Heart right ventricle (tissue), 16 donors: Measurements from ENCODE around the gene SLA2. TPM values are rescaled to one million over a fixed set of nuclear protein-coding genes. Genes with fewer than 3 reads are reported as not detected.

Source experiments
- ATAC-seq, 8 donors: fragments of 200-7000 bp; cut with Tn5 transposase; one replicate each; pipeline ENCODE4 v1.9.1; 2020; ENCODE audit warnings: mild to moderate bottlenecking in 8 of 8, moderate library complexity in 8 of 8, moderate number of reproducible peaks in 1 of 8
- DNase-seq, 2 donors: peaks; one replicate each; pipeline ENCODE4 v3.0.0-alpha.2; 2020
- H3K27ac ChIP-seq, 10 donors: fragments of 200-600 bp; sonication (generic) in 2 of 10; one replicate each; pipeline versions ENCODE4 v1.5.0 to v1.8.0; 2020 to 2022; ENCODE audit warnings: mild to moderate bottlenecking in 3 of 10
- H3K27me3 ChIP-seq, 7 donors: fragments of 200-600 bp; one replicate each; pipeline ENCODE4 v1.8.0; 2021 to 2022; ENCODE audit warnings: mild to moderate bottlenecking in 2 of 7
- H3K36me3 ChIP-seq, 9 donors: fragments of 200-600 bp; sonication (generic) in 1 of 9; one replicate each; pipeline versions ENCODE4 v1.5.0 to v1.8.0; 2020 to 2022; ENCODE audit warnings: mild to moderate bottlenecking in 2 of 9
- H3K4me1 ChIP-seq, 9 donors: fragments of 200-600 bp; sonication (generic) in 1 of 9; one replicate each; pipeline versions ENCODE4 v1.5.0 to v1.8.0; 2020 to 2022; ENCODE audit warnings: mild to moderate bottlenecking in 4 of 9
- H3K4me3 ChIP-seq, 10 donors: fragments of 200-600 bp; sonication (generic) in 2 of 10; one replicate each; pipeline versions ENCODE4 v1.5.0 to v1.8.0; 2020 to 2022; ENCODE audit warnings: mild to moderate bottlenecking in 7 of 10, moderate library complexity in 2 of 10
- H3K9me3 ChIP-seq, 11 donors: fragments of 200-600 bp in 10 of 11; sonication (generic) in 2 of 11; one replicate each; pipeline versions ENCODE4 v1.5.0 to v1.8.0; 2013 to 2022; ENCODE audit warnings: mild to moderate bottlenecking in 2 of 11, control low read depth in 1 of 11, moderate library complexity in 1 of 11
- CTCF ChIP-seq, 9 donors: fragments of 200-600 bp; sonication (generic) in 2 of 9; IDR thresholded peaks; one replicate each; pipeline versions ENCODE4 v1.5.0 to v1.8.0; 2021 to 2022; ENCODE audit warnings: antibody characterized with exemption in 9 of 9, mild to moderate bottlenecking in 5 of 9, moderate library complexity in 1 of 9
- WGBS, 2 donors: extraction: QIAGEN DNeasy Blood & Tissue Kit; methylation state at CpG; one replicate each; pipeline ENCODE4 v1.1.7; 2013; ENCODE audit warnings: inconsistent platforms in 1 of 2; 5-methylcytosine and 5-hydroxymethylcytosine counted together
- intact Hi-C, 10 donors: fragments of 100-400 bp; cut with DNase I; formaldehyde crosslinking; loops; one replicate each; pipeline versions ENCODE4 v1.11.1 to v1.14.2; 2022
- polyA plus RNA-seq, 2 donors: library from polyadenylated mRNA; stranded (reverse); fragments of 200-250 nt; gene quantifications; one replicate each; pipeline ENCODE4 v1.2.3, GENCODE V29; 2013
- total RNA-seq, 10 donors: library from RNA; stranded (reverse); fragmentation: NEBNext Ultra II Directional in 3 of 10; extraction: Animal tissue kit (Norgen Biotek cat#: 25700) in 3 of 10; gene quantifications; one replicate each; pipeline versions ENCODE4 v1.2.1 to v1.2.4, GENCODE V29; 2021 to 2023
- donor health status: Arrhythmogenic right ventricular cardiomyopathy.
- donor health status: ischemic (EF 13 %, LVEDD 7.1; RV severe dilation, severe dysfunction).
- donor health status: healthy with polysubstance abuse.
- donor health status: DM: no; HTN: yes; CAD: no.
- donor health status: DM: no; HTN: no; CAD: no.
- donor health status: ischemic (EF 25% LVEDD 6.9; RV normal size, moderate dysfunction).
- donor health status: ischemic (EF 25% LVEDD 5.7; RV mildly dilated, moderate dysfunction).
- donor health status: healthy.
- donor health status: DM: yes; HTN: yes; CAD: no.
- donor health status: Ischemic cardiomyopathy.
- donor health status: ischemic (EF 35%, LVEDD 5.7; RV mildly dilated, moderate dysfunction).
- donor health status: nonischemic (EF 11% LVEDD 7.7; RV severe dilation, severe dysfunction).
- donor health status: DM: yes; HTN: yes; CAD: no.
- donor health status: PGD.
- donor health status: ischemic (EF 29% LVEDD 5.4; RV normal size, mild dysfunction).
- donor health status: nonischemic (EF 23%, LVEDD 6.1; RV moderate dilation, normal function).

The SLA2 gene
- total and polyA plus RNA-seq, 12 donors, result 0.20 to 2.4 (median 0.39) TPM

- H3K27ac ChIP-seq, result no peak overlapping the region
- H3K4me3 ChIP-seq, result no peak overlapping the region
- no peak for DNase-seq
- ATAC-seq, result no peak
- H3K9me3 ChIP-seq, result no peaks in the 10 kb centered on the region
- 96% methylated on average over 3 of the region's 3 CpGs for WGBS, 2 donors
- H3K4me1 ChIP-seq, result peaks cover 0 to 15% (median 3%) of the 10 kb centered on the region in 9 donors
- intact Hi-C loops, result no loop called here
- no peaks in the 10 kb centered on the region for H3K27me3 ChIP-seq
- no peak for TF ChIP-seq CTCF (IDR thresholded peaks at IDR 0.05)
- peaks cover 0 to 96% (median 48%) of the 10 kb centered on the region in 9 donors for H3K36me3 ChIP-seq
Observed at GRCh38 chr20:36655004-36655403, 9.0 kb upstream of the SLA2 start.

- intact Hi-C loops, result no loop called here
- DNase-seq, result no peak
- Histone ChIP-seq H3K27me3 (no peaks in the 10 kb centered on the region), H3K4me1 (peaks cover 0 to 15% (median 3%) of the 10 kb centered on the region in 9 donors), H3K36me3 (peaks cover 0 to 91% (median 47%) of the 10 kb centered on the region in 9 donors), H3K4me3 (no peak overlapping the region), H3K9me3 (no peaks in the 10 kb centered on the region), H3K27ac (no peak overlapping the region)
- 93 to 96% methylated on average over 8 of the region's 8 CpGs for WGBS, 2 donors
- peak in 1 of 8 donors; percentile 14 for ATAC-seq
- TF ChIP-seq CTCF (IDR thresholded peaks at IDR 0.05), result no peak
Observed at GRCh38 chr20:36654506-36654905, 8.5 kb upstream of the SLA2 start.

GRCh38 chr20:36653456-36653855, 7.5 kb upstream of the SLA2 start:
- no peaks in the 10 kb centered on the region for H3K9me3 ChIP-seq
- intact Hi-C loops, result no loop called here
- 89 to 90% methylated on average over 9 of the region's 9 CpGs for WGBS, 2 donors
- H3K4me3 ChIP-seq, result no peak overlapping the region
- no peak overlapping the region for H3K27ac ChIP-seq
- no peak for ATAC-seq
- peaks cover 0 to 10% (median 3%) of the 10 kb centered on the region in 9 donors for H3K4me1 ChIP-seq
- peaks cover 0 to 80% (median 37%) of the 10 kb centered on the region in 9 donors for H3K36me3 ChIP-seq
- no peak for TF ChIP-seq CTCF (IDR thresholded peaks at IDR 0.05)
- DNase-seq, result no peak
- no peaks in the 10 kb centered on the region for H3K27me3 ChIP-seq

- DNase-seq (no peak), ATAC-seq (no peak)
- WGBS, 2 donors, result 71 to 75% methylated on average over 8 of the region's 8 CpGs
- Histone ChIP-seq H3K4me1 (peaks cover 0 to 9% (median 0%) of the 10 kb centered on the region in 9 donors), H3K36me3 (peaks cover 0 to 22% (median 12%) of the 10 kb centered on the region in 9 donors), H3K9me3 (no peaks in the 10 kb centered on the region), H3K27ac (no peak overlapping the region), H3K27me3 (no peaks in the 10 kb centered on the region), H3K4me3 (no peak overlapping the region)
- no peak for TF ChIP-seq CTCF (IDR thresholded peaks at IDR 0.05)
- intact Hi-C loops, result no loop called here
Observed at GRCh38 chr20:36647196-36648121, 1.5 kb upstream of the SLA2 start.
